Small intestine (tissue), 7 donors: ENCODE data around the gene LSM7. TPM values are rescaled to one million over a fixed set of nuclear protein-coding genes. Genes with fewer than 3 reads are reported as not detected.
A peak's percentile ranks its signal among the peaks of the same experiment; 100 is the strongest.

Experiments used
- DNase-seq, 2 donors: peaks; one replicate each; pipeline versions ENCODE4 v3.0.0 to v3.0.0-alpha.2; 2013
- FAIRE-seq: peaks from 2 replicates; lab custom pipeline; 2012; peaks lifted over from hg19 to GRCh38; lab: Jason Lieb, UNC
- H3K27ac ChIP-seq, 3 donors: one replicate each; pipeline ENCODE4 v1.5.1; 2013; ENCODE audit warnings: low read length in 2 of 3, mild to moderate bottlenecking in 2 of 3, control low read depth in 1 of 3, inconsistent platforms in 1 of 3, low read depth in 1 of 3, moderate library complexity in 1 of 3
- H3K27me3 ChIP-seq, 3 donors: one replicate each; pipeline ENCODE4 v1.6.1; 2013; ENCODE audit warnings: low read length in 3 of 3, inconsistent platforms in 1 of 3; ENCODE audit not compliant: control insufficient read depth in 3 of 3, insufficient read depth in 3 of 3
- H3K36me3 ChIP-seq, 3 donors: one replicate each; pipeline ENCODE4 v1.6.1; 2013; ENCODE audit warnings: low read length in 3 of 3, inconsistent platforms in 1 of 3, low read depth in 1 of 3, mild to moderate bottlenecking in 1 of 3, moderate library complexity in 1 of 3; ENCODE audit not compliant: control insufficient read depth in 3 of 3, insufficient read depth in 2 of 3
- H3K4me1 ChIP-seq, 3 donors: one replicate each; pipeline ENCODE4 v1.6.1; 2013; ENCODE audit warnings: low read length in 2 of 3, inconsistent platforms in 1 of 3, low read depth in 1 of 3, mild to moderate bottlenecking in 1 of 3, moderate library complexity in 1 of 3; ENCODE audit not compliant: control insufficient read depth in 3 of 3, insufficient read depth in 2 of 3
- H3K4me3 ChIP-seq, 3 donors: one replicate each; pipeline ENCODE4 v1.5.1; 2013; ENCODE audit warnings: low read length in 3 of 3, control low read depth in 1 of 3, inconsistent platforms in 1 of 3, low read depth in 1 of 3, mild to moderate bottlenecking in 1 of 3, moderate library complexity in 1 of 3
- H3K9me3 ChIP-seq, 2 donors: one replicate each; pipeline ENCODE4 v1.6.1; 2013; ENCODE audit warnings: low read depth in 1 of 2, low read length in 1 of 2; ENCODE audit not compliant: control insufficient read depth in 2 of 2, insufficient read depth in 1 of 2
- whole genome bisulfite sequencing, 3 donors: extraction: QIAGEN DNeasy Blood & Tissue Kit; methylation state at CpG; one replicate each; pipeline ENCODE4 v1.1.7; 2013; 5-methylcytosine and 5-hydroxymethylcytosine counted together
- polyA plus RNA-seq, 4 donors: library from polyadenylated mRNA; stranded (reverse) in 3 of 4; unstranded in 1 of 4; fragments of 200-250 nt in 3 of 4; fragments of 120-200 nt in 1 of 4; gene quantifications; one replicate each; pipeline versions ENCODE4 v1.2.1 to v1.2.3, GENCODE V29; 2013
- donor health status: healthy with polysubstance abuse.
- donor health status: control.
- donor health status: control.
- donor health status: Bipolar disorder and iron deficiency.
- donor health status: healthy.

Gene LSM7
- polyA plus RNA-seq, 4 donors: 145 to 471 (median 283) TPM

DNA sequence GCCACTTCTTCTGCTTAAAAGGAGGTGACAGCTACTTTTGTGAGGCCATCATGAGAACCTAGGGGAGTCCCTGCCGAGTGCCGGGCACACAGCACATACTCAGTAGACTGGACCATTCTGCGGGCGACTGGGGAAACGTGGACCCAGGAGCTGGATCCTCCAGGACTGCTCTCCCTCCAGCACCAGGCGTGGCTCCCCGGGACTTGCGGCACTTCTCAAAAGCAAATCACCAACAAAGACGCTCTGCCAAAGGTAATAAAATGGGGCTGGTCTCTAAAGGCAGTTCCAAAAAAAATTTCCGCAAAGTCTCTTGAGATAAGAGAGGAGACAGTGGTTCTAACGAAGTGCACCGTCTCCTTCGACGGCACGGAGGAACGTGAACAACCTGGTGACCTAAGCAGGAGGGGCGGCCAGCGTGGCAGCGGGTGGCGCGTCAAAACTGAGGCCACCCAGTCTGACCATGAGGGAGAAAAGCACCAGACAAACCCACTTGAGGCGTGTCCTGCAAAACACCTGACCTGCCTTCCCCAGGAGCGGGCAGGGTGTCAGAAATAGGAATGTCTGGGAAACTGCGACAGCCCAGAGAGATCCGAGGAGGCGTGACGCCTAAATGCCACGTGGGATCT lies 30.3 kb upstream of the LSM7 start:
- peaks cover 3 to 32% (median 10%) of the 10 kb centered on the region in 3 donors for H3K27me3 ChIP-seq
- no peaks in the 10 kb centered on the region for H3K4me1 ChIP-seq
- no peaks in the 10 kb centered on the region for H3K9me3 ChIP-seq
- no peak overlapping the region for H3K4me3 ChIP-seq
- 21 to 62% (median 44%) methylated on average over 28 of the region's 28 CpGs for WGBS, 3 donors
- H3K27ac ChIP-seq: no peak overlapping the region
- DNase-seq (peak in 1 of 2 donors; percentile 25), FAIRE-seq (no peak)
- H3K36me3 ChIP-seq: peaks cover under 1 to 27% (median 6%) of the 10 kb centered on the region in 3 donors

DNA sequence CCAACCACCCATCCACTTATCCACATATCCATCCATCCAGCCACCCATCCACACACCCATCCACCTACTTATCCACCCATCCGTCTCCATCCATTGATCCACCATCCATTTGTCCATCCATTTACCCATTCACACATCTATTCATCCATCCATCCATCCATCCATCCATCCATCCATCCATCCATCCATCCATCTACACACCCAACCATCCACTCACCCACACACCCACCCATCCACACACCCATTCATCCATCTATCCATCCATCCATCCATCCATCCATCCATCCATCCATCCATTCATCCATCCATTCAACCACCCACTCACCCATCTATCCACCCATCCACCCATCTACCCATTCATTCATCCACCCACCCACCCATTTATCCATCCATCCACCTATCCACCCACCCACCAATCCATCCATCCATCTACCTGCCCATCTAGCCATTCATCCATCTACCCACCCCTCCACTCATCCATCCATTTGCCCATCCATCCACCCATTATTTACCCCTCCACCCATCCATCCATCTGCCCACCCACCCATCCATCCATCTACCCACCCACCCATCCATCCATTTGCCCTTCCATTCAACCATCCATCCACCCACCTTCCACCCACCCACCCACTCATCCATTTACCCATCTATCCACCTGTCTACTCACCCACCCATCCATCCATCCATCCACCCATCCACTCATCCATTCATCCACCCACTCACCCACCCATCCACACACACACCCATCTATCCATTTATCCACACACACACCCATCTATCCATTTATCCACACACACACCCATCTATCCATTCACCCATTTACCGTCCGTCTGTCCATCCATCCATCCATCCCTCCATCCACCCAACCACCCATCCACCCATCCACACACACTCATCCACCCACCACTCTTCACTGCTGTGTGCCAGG lies 29.2 kb upstream of the LSM7 start:
- Histone ChIP-seq H3K27ac (no peak overlapping the region), H3K4me1 (no peaks in the 10 kb centered on the region), H3K27me3 (peaks cover 3 to 32% (median 10%) of the 10 kb centered on the region in 3 donors), H3K9me3 (no peaks in the 10 kb centered on the region), H3K36me3 (peaks cover 2 to 38% (median 8%) of the 10 kb centered on the region in 3 donors), H3K4me3 (no peak overlapping the region)
- 88 to 94% (median 91%) methylated on average over 3 of the region's 3 CpGs for WGBS, 3 donors
- DNase-seq: no peak
- FAIRE-seq: no peak

DNA sequence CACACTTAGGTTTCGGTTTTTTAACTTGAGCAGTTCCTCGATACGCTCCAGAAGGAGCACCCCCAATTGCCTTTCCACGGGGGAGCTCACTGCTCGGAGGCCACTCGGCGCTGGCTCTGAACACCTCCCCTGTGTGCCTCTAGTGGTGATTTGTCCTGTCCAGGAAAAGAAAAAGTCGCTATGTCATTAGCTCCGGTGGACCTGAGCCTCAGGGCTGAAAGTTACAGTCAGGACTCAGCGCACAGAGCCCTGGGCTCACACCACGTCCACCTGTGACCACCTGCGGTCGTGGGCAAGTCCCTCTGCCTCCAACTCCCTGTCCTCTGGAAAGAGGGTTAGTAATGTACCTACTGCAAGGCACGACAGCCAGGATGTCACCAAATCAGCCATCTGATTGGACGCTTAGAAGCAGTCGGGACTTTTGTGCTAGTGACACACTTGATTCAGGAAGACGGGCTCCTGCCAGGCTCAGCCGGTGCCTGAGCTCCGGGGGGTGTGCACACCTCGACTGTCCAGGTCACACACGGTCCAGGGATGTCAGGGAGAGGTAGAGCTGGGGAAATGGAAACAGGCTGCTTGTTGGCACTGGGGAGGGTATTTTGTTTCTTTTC lies 27.8 kb upstream of the LSM7 start:
- no peak for DNase-seq
- Histone ChIP-seq H3K9me3 (no peaks in the 10 kb centered on the region), H3K4me1 (no peaks in the 10 kb centered on the region), H3K36me3 (peaks cover 2 to 51% (median 8%) of the 10 kb centered on the region in 3 donors), H3K4me3 (no peak overlapping the region), H3K27me3 (peaks cover 3 to 21% (median 5%) of the 10 kb centered on the region in 3 donors), H3K27ac (no peak overlapping the region)
- WGBS, 3 donors: 78 to 80% (median 79%) methylated on average over 21 of the region's 21 CpGs
- FAIRE-seq: no peak

DNA sequence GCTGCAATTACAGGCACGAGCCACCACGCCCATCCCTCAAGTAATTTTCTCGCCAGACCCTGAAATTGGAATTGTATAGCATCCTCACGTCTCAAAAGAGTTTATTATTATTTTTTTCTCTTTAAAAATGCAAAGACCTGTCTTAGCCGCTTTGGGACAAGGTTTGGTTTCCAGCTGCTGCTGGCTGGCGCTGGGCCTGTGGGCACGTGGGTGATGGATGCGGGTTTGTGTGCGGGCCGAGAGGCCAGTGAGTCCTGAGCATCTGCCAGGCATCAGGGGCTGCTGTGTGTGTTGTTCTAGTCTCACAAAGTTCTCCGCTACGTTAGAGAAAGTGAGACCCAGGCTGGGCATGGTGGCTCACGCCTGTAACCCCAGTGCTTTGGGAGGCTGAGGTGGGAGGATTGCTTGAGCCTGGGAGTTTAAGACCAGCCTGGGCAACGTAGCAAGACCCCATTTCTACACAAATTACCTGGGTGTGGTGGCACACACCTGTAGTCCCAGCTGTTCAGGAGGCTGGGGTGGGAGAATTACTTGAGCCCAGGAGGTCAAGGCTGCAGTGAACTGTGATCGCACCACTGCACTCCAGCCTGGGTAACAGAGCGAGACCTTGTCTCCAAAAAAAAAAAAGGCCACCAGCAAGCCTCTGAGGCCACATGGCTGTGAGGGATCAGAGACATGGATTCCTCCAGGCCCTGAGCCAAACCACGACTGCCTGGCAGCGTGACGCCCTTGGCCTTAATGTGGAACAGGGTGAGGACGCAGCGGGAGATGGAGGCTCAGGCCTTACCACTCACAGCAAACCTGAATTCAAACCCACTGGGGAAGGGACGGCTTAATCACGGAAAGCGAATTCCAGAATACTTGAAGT lies 27.0 kb upstream of the LSM7 start:
- DNase-seq: no peak
- FAIRE-seq: no peak
- Histone ChIP-seq H3K36me3 (peaks cover 2 to 58% (median 8%) of the 10 kb centered on the region in 3 donors), H3K4me3 (no peak overlapping the region), H3K4me1 (no peaks in the 10 kb centered on the region), H3K27me3 (peaks cover under 1 to 16% (median 2%) of the 10 kb centered on the region in 3 donors), H3K27ac (no peak overlapping the region), H3K9me3 (no peaks in the 10 kb centered on the region)
- WGBS, 3 donors: 88% methylated on average over 24 of the region's 24 CpGs

DNA sequence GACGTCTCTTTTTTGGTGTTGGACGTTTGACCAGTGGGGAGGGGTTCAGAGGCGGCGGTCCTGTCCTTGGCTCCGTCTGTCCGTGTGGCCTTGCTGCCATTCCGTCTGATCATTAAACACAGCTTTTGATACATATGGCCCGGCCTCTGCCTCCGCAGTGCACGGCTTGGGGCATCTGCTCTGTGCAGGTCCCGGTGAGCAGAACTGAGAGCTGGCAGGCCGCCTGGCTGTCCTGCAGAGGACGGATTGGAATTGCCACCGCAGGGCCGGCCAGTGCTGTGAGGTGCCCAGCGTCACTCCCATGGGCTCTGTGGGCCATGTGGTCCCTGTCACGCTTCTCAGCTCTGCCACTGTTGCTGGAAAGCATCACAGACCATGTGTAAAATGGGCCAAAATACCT lies 26.3 kb upstream of the LSM7 start:
- H3K4me1 ChIP-seq: no peaks in the 10 kb centered on the region
- FAIRE-seq (no peak), DNase-seq (no peak)
- WGBS, 3 donors: 90 to 92% (median 90%) methylated on average over 17 of the region's 17 CpGs
- peaks cover 2 to 66% (median 8%) of the 10 kb centered on the region in 3 donors for H3K36me3 ChIP-seq
- no peak overlapping the region for H3K4me3 ChIP-seq
- no peak overlapping the region for H3K27ac ChIP-seq
- H3K27me3 ChIP-seq: peaks cover 0 to 9% (median 0%) of the 10 kb centered on the region in 3 donors
- no peaks in the 10 kb centered on the region for H3K9me3 ChIP-seq

DNA sequence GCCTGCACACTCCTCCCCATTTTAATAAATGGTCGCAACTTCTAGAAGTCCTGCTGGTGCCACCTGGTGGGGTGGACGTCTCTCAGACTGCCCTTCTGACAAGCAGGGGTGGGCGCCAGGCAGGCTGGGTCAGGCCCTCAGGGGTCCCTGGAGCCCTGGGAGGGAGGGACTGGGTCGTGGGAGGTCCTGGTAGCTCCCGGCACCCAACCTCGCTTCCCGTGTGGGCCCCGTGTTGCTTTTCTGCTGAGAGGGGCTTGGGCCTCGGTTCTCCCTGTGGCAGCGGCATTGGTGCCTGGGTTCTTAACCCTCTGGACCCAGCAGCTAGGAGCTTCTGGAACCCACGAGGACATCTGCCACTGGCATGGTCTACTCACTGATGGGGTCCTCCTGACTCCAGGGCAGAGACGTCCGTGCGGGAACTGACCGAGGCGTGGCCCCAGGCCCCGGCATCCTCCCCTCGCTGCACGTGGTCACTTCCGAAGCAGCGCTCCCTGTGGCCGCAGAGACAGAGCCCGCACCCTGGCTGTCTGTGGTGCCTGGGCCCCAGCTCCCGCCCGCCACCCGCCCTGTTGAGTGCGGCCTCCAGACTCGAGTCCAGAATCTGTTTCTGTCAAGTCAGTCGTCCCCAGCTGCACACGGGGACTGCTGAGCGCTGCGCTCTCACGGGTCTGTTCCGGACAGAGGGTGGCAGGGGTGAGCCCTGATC lies 25.7 kb upstream of the LSM7 start:
- Histone ChIP-seq H3K9me3 (no peaks in the 10 kb centered on the region), H3K36me3 (peaks cover 2 to 68% (median 8%) of the 10 kb centered on the region in 3 donors), H3K27me3 (peaks cover 0 to 6% (median 0%) of the 10 kb centered on the region in 3 donors), H3K4me1 (no peaks in the 10 kb centered on the region), H3K27ac (no peak overlapping the region), H3K4me3 (no peak overlapping the region)
- WGBS, 3 donors: 89 to 90% (median 90%) methylated on average over 29 to 34 of the region's 34 CpGs
- FAIRE-seq (no peak), DNase-seq (no peak)

- H3K4me1 ChIP-seq: no peaks in the 10 kb centered on the region
- peaks cover 2 to 76% (median 8%) of the 10 kb centered on the region in 3 donors for H3K36me3 ChIP-seq
- H3K27me3 ChIP-seq: no peaks in the 10 kb centered on the region
- no peak overlapping the region for H3K4me3 ChIP-seq
- no peak overlapping the region for H3K27ac ChIP-seq
- no peak for DNase-seq
- H3K9me3 ChIP-seq: peaks cover 0 to 2% of the 10 kb centered on the region in 2 donors
- 86 to 93% (median 91%) methylated on average over 38 to 45 of the region's 45 CpGs for WGBS, 3 donors
- no peak for FAIRE-seq
Measured at GRCh38 chr19:2353159-2353886, 24.9 kb upstream of the LSM7 start.
